ENCODE data around the gene EEFSEC. TPM values are rescaled to one million over a fixed set of nuclear protein-coding genes. Genes with fewer than 3 reads are reported as not detected.
A peak's percentile ranks its signal among the peaks of the same experiment; 100 is the strongest.

EEFSEC gene
- total and polyA plus RNA-seq, 11 donors = 17.5 to 48.0 (median 22.5) TPM

DNA sequence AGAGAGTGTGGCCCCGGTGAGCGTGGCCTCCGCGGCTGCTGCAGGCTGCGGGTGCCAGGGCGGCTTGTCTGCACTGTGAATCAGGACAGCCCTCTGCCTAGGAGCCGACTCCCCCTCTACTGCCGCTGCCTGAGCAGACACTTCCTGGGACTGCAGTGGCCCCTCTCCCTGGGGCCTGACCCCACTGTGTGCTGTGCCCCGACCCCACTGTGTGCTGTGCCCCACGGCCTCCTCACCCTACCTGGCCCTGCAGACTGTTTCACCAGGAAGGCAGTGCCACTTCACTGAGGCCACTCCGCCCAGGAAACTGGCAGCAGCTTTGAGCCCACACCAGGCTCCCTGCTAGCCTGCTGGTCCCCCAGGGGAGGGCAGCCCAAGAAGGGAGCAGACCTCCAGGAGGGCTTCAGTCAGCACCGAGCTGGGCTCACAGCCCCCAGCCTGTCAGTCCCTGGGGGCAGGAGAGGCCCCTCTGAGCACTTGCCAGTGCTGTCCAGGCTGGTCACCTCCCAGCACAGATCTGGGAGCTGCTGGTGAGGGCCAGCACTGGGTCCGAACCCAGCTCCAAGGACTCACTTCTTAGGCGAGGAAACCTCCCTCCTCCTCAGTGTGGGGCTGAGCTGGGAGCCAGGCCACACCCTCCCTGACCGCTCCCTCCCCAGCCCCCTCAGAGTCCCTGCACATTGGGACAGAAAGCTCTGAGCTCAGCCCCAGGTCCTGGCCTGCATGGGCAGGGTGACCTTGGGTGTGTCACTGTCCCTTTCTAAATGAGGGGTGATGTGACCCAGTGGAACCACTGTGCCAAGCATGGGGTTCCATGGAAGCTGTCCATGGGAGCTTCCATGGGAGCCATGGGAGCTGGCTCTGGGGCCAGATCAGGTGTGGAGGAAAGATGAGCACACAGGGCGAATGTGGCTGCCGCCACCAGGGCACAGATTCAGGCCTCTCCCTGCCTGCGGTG, 256.6 kb downstream of the EEFSEC start:
- DNase-seq (no peak), ATAC-seq (peak in 2 of 4 donors; percentile 4 to 11)
- H3K4me3 ChIP-seq = no peak overlapping the region
- H3K9me3 ChIP-seq = no peaks in the 10 kb centered on the region
- peaks cover 0 to 18% (median 6%) of the 10 kb centered on the region in 12 donors for H3K4me1 ChIP-seq
- peaks cover 0 to 4% (median 0%) of the 10 kb centered on the region in 9 donors for H3K36me3 ChIP-seq
- no peaks in the 10 kb centered on the region for H3K27me3 ChIP-seq
- intact Hi-C loops (cut with DNase I) = no loop called here
- no peak overlapping the region for H3K27ac ChIP-seq
- 78 to 88% (median 82%) methylated on average over 12 to 18 of the region's 18 CpGs for whole genome bisulfite sequencing, 4 donors
- TF ChIP-seq, protein P1, sequence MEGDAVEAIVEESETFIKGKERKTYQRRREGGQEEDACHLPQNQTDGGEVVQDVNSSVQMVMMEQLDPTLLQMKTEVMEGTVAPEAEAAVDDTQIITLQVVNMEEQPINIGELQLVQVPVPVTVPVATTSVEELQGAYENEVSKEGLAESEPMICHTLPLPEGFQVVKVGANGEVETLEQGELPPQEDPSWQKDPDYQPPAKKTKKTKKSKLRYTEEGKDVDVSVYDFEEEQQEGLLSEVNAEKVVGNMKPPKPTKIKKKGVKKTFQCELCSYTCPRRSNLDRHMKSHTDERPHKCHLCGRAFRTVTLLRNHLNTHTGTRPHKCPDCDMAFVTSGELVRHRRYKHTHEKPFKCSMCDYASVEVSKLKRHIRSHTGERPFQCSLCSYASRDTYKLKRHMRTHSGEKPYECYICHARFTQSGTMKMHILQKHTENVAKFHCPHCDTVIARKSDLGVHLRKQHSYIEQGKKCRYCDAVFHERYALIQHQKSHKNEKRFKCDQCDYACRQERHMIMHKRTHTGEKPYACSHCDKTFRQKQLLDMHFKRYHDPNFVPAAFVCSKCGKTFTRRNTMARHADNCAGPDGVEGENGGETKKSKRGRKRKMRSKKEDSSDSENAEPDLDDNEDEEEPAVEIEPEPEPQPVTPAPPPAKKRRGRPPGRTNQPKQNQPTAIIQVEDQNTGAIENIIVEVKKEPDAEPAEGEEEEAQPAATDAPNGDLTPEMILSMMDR (IDR thresholded peaks at IDR 0.05) = no peak
- no peak for TF ChIP-seq POLR2A (IDR thresholded peaks at IDR 0.05)

DNA sequence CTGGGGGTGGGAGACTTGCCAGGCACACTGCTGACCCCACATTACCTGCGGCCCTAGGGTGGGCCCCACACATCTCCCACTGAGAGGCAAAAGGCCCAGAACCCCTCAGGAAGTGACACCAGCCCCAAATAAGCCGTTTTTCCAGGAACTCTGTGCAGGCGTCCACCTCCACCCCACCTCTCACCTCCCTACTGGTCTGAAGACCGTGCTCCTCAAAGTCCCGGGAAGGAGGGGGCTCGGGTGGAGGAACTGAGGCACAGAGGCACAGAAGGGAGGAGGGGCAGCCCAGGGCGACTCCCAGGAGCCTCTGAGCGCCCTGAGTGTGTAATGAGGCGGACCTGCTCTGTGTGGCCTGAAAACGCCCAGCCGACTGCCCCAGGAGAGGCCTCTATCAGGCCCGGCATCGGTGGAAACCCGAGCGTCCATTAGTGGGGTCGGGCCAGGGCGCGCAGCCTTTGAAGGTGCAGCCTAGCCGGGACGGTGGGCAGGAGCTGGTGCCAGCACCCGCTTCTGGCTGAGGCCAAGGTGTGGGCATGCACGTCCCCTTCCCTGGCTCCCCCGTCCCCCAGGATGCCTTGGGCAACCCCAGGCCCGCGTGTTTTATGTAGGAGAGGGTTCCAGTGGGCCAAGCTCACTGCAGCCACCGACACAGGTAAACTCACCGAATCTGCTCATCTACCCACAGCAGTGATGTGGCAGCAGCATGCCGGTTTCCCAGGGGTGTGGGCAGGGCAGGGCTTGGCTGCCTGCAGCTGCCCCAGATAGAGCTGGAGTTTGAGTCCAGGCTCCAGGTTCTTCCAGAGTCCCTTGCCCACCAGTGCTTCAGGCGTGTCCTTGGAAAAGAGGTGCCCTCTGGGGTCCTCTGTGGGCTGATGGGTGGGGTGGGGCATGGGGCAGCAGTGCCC, 257.6 kb downstream of the EEFSEC start:
- intact Hi-C loops (cut with DNase I) = no loop called here
- WGBS, 4 donors = 90 to 93% (median 92%) methylated on average over 17 to 29 of the region's 29 CpGs
- TF ChIP-seq, protein P1 (IDR thresholded peaks at IDR 0.05) = no peak
- TF ChIP-seq POLR2A (IDR thresholded peaks at IDR 0.05) = no peak
- H3K9me3 ChIP-seq = no peaks in the 10 kb centered on the region
- no peak overlapping the region for H3K27ac ChIP-seq
- H3K36me3 ChIP-seq = peaks cover 0 to 4% (median 0%) of the 10 kb centered on the region in 9 donors
- no peaks in the 10 kb centered on the region for H3K27me3 ChIP-seq
- no peak overlapping the region for H3K4me3 ChIP-seq
- DNase-seq (no peak), ATAC-seq (no peak)
- H3K4me1 ChIP-seq = peaks cover 0 to 15% (median 6%) of the 10 kb centered on the region in 12 donors

DNA sequence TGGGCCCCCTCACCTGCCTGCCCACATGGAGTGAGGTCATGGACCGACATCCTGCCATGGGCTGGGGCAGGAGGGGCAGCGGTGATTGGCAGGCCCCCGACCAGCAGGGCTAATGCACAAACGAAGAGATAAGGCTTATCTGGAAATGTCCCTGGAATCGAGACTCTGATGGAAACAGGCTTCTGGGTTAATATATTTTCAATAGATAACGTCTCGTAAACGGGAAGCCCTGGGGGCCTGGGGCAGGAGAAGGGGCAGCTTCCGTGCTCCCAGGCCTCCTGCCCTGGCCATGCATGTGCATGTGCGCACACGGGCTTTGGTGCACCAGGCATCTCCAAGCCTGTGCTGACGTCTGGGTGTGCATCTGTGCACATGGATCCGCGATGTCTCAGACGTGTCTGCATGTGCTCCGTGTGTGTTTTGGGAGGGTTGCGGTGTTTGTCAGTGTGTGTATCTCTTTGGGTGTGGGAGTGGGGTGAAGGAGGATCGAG, 258.3 kb downstream of the EEFSEC start:
- Histone ChIP-seq H3K4me1 (peaks cover 0 to 15% (median 6%) of the 10 kb centered on the region in 12 donors), H3K9me3 (no peaks in the 10 kb centered on the region), H3K27me3 (no peaks in the 10 kb centered on the region), H3K36me3 (peaks cover 0 to 4% (median 0%) of the 10 kb centered on the region in 9 donors), H3K4me3 (no peak overlapping the region), H3K27ac (no peak overlapping the region)
- DNase-seq (no peak), ATAC-seq (no peak)
- TF ChIP-seq, protein P1 (IDR thresholded peaks at IDR 0.05) = no peak
- TF ChIP-seq POLR2A (IDR thresholded peaks at IDR 0.05) = no peak
- 66 to 83% (median 71%) methylated on average over 11 to 18 of the region's 18 CpGs for WGBS, 4 donors
- intact Hi-C loops (cut with DNase I) = no loop called here
